Parietal lobe (tissue), 1 donor: ENCODE measurements around the gene ADAM22. TPM values are rescaled to one million over a fixed set of nuclear protein-coding genes. Genes with fewer than 3 reads are reported as not detected.

ENCODE experiments used
- total RNA-seq: library from RNA; depleted of rRNA; stranded (reverse); fragments of >200 nt; gene quantifications from one replicate; pipeline ENCODE4 v1.2.3, GENCODE V29; 2014

The ADAM22 gene
- 121 TPM for total RNA-seq

DNA sequence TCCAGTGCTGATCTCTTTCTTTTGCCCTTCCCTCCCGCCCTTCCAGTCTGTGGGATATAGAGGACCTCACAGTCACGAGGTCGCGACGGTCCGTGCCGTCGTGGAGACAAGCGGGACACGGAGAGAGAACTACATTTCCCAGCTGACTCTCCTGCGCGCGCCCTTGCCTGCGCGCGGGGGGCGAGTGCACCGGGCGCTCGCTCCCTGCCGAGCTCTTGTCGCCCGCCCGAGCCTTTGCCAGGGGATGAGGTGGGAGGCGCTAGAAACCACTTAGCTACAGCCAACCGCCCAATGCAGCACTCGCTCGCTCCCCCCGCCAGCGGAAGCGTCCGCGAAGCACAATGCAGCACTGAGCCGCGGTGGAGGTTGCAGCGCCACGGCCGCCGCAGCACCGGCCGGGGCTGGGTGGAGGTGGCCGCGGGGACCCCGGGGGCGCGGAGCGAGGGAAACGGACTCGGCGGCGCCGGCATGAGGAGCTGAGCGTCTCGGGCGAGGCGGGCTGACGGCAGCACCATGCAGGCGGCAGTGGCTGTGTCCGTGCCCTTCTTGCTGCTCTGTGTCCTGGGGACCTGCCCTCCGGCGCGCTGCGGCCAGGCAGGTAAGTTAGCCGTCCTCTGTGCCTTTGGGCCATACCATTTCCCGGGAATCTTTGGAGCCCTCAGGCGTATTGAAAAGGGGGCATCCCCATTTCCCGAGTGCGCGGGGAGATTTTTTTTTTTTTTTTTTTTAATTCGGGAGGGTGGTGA is at the start of gene ADAM22:
Gene ADAM22, plus strand, starts transcription at position 299 of the 746 bp plus-strand sequence. Its CDS starts 215 bp downstream, at position 514.

GRCh38 chr7:88219781-88220747 is 286.0 kb downstream of the ADAM22 start, which contains the start of gene SRI:
TSS of gene SRI (minus strand) at chr7:88220038. CDS start at chr7:88220026, 12 bp downstream.

Other genes starting within 250 kb of the ADAM22 start
- 24.7 TPM for gene SLC25A40, start 57.9 kb upstream of the ADAM22 start, total RNA-seq
- 22.2 TPM for gene DBF4, start 57.8 kb upstream of the ADAM22 start, total RNA-seq